B cell (primary cell): ENCODE measurements around the gene FAR2. TPM values are rescaled to one million over a fixed set of nuclear protein-coding genes. Genes with fewer than 3 reads are reported as not detected.

Experiments
- ATAC-seq: fragments of 200-7000 bp; cut with Tn5 transposase; one replicate; pipeline ENCODE4 v1.10.0; 2021; ENCODE audit warnings: low read depth, mild to moderate bottlenecking, moderate number of reproducible peaks, moderate library complexity
- CTCF ChIA-PET: fragments of 350-600 bp; sonication (Branson Sonifier 250); formaldehyde crosslinking; loops from one replicate; lab custom pipeline; 2021; ENCODE audit warnings: antibody characterized with exemption, inconsistent platforms; lab: Charles Lee
- POLR2A ChIA-PET: fragments of 350-600 bp; sonication (Branson Sonifier 250); formaldehyde crosslinking; loops from one replicate; lab custom pipeline; 2021; ENCODE audit warnings: antibody characterized with exemption; lab: Charles Lee
- DNase-seq: peaks from one replicate; pipeline ENCODE4 v3.0.0; 2013
- H2AFZ ChIP-seq: 2 replicates; pipeline ENCODE4 v1.6.1; 2012; ENCODE audit warnings: mild to moderate bottlenecking, low read depth, low read length; ENCODE audit not compliant: insufficient read depth, poor library complexity, severe bottlenecking
- H3K27ac ChIP-seq, 2 donors: 1 replicate in 1 of 2; 2 replicates in 1 of 2; pipeline ENCODE4 v1.5.1; 2012 to 2013; ENCODE audit warnings: low read length in 2 of 2, mild to moderate bottlenecking in 2 of 2, moderate library complexity in 1 of 2
- H3K27me3 ChIP-seq, 4 experiments: fragments of 200-600 bp in 1 of 4; sonication (generic) in 1 of 4; replicated peaks in 1 of 4; 1 replicate in 2 of 4; 2 replicates in 2 of 4; pipeline versions ENCODE4 v1.6.1 to v1.7.0; 2013 to 2016; ENCODE audit warnings: low read length in 3 of 4, mild to moderate bottlenecking in 2 of 4, mixed read lengths in 1 of 4, moderate library complexity in 1 of 4; ENCODE audit not compliant: insufficient read depth in 4 of 4, control insufficient read depth in 3 of 4; ENCODE audit errors: control extremely low read depth in 1 of 4
- H3K36me3 ChIP-seq, 2 experiments: replicated peaks in 1 of 2; 1 replicate in 1 of 2; 2 replicates in 1 of 2; pipeline versions ENCODE4 v1.6.1 to v1.7.1; 2013; ENCODE audit warnings: low read length in 1 of 2; ENCODE audit not compliant: insufficient read depth in 2 of 2, control insufficient read depth in 1 of 2; ENCODE audit errors: control extremely low read depth in 1 of 2, extremely low read depth in 1 of 2
- H3K4me1 ChIP-seq, 2 donors: fragments of 200-600 bp in 1 of 2; sonication (generic) in 1 of 2; 1 replicate in 1 of 2; 2 replicates in 1 of 2; pipeline versions ENCODE4 v1.5.1 to v1.6.1; 2013 to 2017; ENCODE audit warnings: low read length in 2 of 2; ENCODE audit not compliant: control insufficient read depth in 2 of 2, insufficient read depth in 2 of 2
- H3K4me2 ChIP-seq: replicated peaks from 2 replicates; pipeline ENCODE3; 2012; ENCODE audit warnings: mild to moderate bottlenecking, low read depth, low read length; ENCODE audit not compliant: poor library complexity, severe bottlenecking
- H3K4me3 ChIP-seq, 5 experiments: fragments of 200-600 bp in 1 of 5; sonication (generic) in 1 of 5; 1 replicate in 3 of 5; 2 replicates in 2 of 5; pipeline versions ENCODE4 v1.5.1 to v1.7.0; 2011 to 2016; ENCODE audit warnings: low read length in 4 of 5, mild to moderate bottlenecking in 4 of 5, low read depth in 2 of 5, control low read depth in 1 of 5, moderate library complexity in 1 of 5; ENCODE audit not compliant: insufficient read depth in 1 of 5; ENCODE audit errors: control extremely low read depth in 1 of 5, extremely low read depth in 1 of 5
- H3K79me2 ChIP-seq: fragments of 200-600 bp; sonication (generic); one replicate; pipeline ENCODE4 v1.6.0; 2016; ENCODE audit warnings: low read length; ENCODE audit not compliant: control insufficient read depth, insufficient read depth
- H3K9ac ChIP-seq: fragments of 200-600 bp; sonication (generic); 2 replicates; pipeline ENCODE4 v1.6.1; 2017; ENCODE audit warnings: mild to moderate bottlenecking, low read length, moderate library complexity
- H3K9me3 ChIP-seq, 3 donors: one replicate each; pipeline versions ENCODE4 v1.6.1 to v1.7.1; 2013; ENCODE audit warnings: low read length in 2 of 3; ENCODE audit not compliant: control insufficient read depth in 2 of 3, insufficient read depth in 1 of 3; ENCODE audit errors: control extremely low read depth in 1 of 3
- H4K20me1 ChIP-seq: 2 replicates; pipeline ENCODE4 v1.6.0; 2012; ENCODE audit warnings: mild to moderate bottlenecking, low read length; ENCODE audit not compliant: insufficient read depth, control insufficient read depth, poor library complexity, severe bottlenecking
- H3K27ac Mint-ChIP-seq: one replicate; pipeline ENCODE4 v1.8.0; 2021; ENCODE audit warnings: mixed read lengths
- H3K27me3 Mint-ChIP-seq: one replicate; pipeline ENCODE4 v1.8.0; 2021; ENCODE audit warnings: mixed read lengths
- H3K4me1 Mint-ChIP-seq: one replicate; pipeline ENCODE4 v1.8.0; 2021; ENCODE audit warnings: mixed read lengths
- H3K4me3 Mint-ChIP-seq: one replicate; pipeline ENCODE4 v1.8.0; 2021; ENCODE audit warnings: mixed read lengths
- H3K9me3 Mint-ChIP-seq: one replicate; pipeline ENCODE4 v1.8.0; 2022; ENCODE audit warnings: mixed read lengths; ENCODE audit not compliant: insufficient read depth
- EZH2 ChIP-seq: IDR thresholded peaks from 2 replicates; pipeline ENCODE4 v1.6.1; 2012; ENCODE audit warnings: borderline replicate concordance, low read depth, mild to moderate bottlenecking, moderate library complexity, low read length; ENCODE audit not compliant: insufficient read depth, poor library complexity, severe bottlenecking
- WGBS: methylation state at CpG from one replicate; pipeline ENCODE4 v1.1.5; 2013; ENCODE audit warnings: missing lambda C conversion rate; ENCODE audit not compliant: insufficient coverage; 5-methylcytosine and 5-hydroxymethylcytosine counted together
- intact Hi-C: fragments of 100-400 bp; cut with micrococcal nuclease; formaldehyde crosslinking; loops from one replicate; pipeline ENCODE4 v1.10.0; 2022
- polyA plus RNA-seq: library from polyadenylated mRNA; depleted of rRNA; stranded (reverse); fragments of >200 nt; gene quantifications from 2 replicates; pipeline ENCODE4 v1.2.3, GENCODE V29; 2012
- total RNA-seq, 2 donors: library from RNA; stranded (reverse); fragments of 120-200 nt in 1 of 2; gene quantifications; 1 replicate in 1 of 2; 2 replicates in 1 of 2; pipeline versions ENCODE4 v1.2.3 to v1.2.4, GENCODE V29; 2013 to 2022
- TF ChIP-seq, protein P1 (sequence below): fragments of 200-600 bp; IDR thresholded peaks from one replicate; pipeline ENCODE4 v1.8.0; 2022; ENCODE audit warnings: antibody characterized with exemption, mild to moderate bottlenecking

FAR2 gene
- total and polyA plus RNA-seq, 2 donors (not counting 1 experiment from before 2014, with no cell fraction given) = 0.39 TPM; not detected in 1

DNA sequence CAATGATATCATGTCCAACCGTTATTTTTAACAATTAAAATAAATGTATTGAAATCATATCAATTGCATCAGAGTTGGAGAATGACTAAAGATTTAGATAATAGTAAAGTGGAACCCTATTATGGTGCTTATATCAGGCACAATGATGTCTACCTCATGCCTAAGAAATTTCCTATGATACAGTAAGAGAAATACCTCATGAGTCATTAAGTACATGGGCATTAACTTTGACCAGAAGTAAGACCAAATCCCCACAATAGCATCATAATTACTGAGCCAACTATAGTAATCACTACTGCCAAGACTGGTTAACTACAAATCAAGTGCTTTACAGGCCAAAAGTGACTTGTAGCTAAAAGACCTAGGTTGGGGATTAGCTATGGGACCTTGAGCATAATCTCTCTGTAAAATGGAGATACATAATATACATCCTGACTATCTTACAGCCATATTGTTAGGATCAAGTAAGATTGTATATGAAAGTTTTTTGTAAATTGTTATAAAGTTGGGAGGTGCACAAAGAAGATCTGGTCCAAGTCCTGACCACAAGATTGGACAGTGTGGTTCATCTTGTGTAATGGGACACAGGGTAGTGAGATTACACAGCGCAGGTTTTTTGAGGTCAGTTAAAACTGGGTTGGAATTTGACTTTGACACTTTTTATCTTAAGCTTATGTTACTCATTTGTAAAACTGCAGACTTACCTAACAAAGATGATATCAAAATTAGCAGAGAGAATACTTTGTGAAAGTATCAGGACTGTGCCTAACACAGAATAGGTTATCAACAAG lies 171.4 kb downstream of the FAR2 start:
- Histone ChIP-seq H3K4me1 (no peaks in the 10 kb centered on the region), H3K79me2 (no peaks in the 10 kb centered on the region), H4K20me1 (no peaks in the 10 kb centered on the region), H2AFZ (no peak overlapping the region), H3K9me3 (peaks cover 0 to 3% (median 0%) of the 10 kb centered on the region in 3 donors), H3K27me3 (no peaks in the 10 kb centered on the region), H3K27ac (no peak overlapping the region), H3K4me2 (no peak overlapping the region), H3K4me3 (no peak overlapping the region), H3K9ac (no peak overlapping the region), H3K36me3 (no peaks in the 10 kb centered on the region)
- CTCF ChIA-PET = interaction anchor here (0.6 kb wide), 1 partner anchor 172 kb away, joined by 3 read pairs; no protein-coding TSS in a partner anchor
- TF ChIP-seq, protein P1, sequence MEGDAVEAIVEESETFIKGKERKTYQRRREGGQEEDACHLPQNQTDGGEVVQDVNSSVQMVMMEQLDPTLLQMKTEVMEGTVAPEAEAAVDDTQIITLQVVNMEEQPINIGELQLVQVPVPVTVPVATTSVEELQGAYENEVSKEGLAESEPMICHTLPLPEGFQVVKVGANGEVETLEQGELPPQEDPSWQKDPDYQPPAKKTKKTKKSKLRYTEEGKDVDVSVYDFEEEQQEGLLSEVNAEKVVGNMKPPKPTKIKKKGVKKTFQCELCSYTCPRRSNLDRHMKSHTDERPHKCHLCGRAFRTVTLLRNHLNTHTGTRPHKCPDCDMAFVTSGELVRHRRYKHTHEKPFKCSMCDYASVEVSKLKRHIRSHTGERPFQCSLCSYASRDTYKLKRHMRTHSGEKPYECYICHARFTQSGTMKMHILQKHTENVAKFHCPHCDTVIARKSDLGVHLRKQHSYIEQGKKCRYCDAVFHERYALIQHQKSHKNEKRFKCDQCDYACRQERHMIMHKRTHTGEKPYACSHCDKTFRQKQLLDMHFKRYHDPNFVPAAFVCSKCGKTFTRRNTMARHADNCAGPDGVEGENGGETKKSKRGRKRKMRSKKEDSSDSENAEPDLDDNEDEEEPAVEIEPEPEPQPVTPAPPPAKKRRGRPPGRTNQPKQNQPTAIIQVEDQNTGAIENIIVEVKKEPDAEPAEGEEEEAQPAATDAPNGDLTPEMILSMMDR = no peak
- TF ChIP-seq EZH2 = no peak
- ATAC-seq (no peak), DNase-seq (no peak)
- peaks cover 6% of the 10 kb centered on the region for H3K4me1 Mint-ChIP-seq
- no peaks in the 10 kb centered on the region for H3K27me3 Mint-ChIP-seq
- intact Hi-C loops = no loop called here
- no CpG with 5 or more reads among the region's 2 CpGs for WGBS
- peaks cover 2% of the 10 kb centered on the region for H3K9me3 Mint-ChIP-seq
- H3K27ac Mint-ChIP-seq = no peak overlapping the region
- no peak overlapping the region for H3K4me3 Mint-ChIP-seq
- POLR2A ChIA-PET = no interaction called here

- Histone ChIP-seq H3K36me3 (no peaks in the 10 kb centered on the region), H3K4me2 (no peak overlapping the region), H3K9ac (no peak overlapping the region), H3K4me3 (no peak overlapping the region), H4K20me1 (no peaks in the 10 kb centered on the region), H3K9me3 (peaks cover 0 to 3% (median 0%) of the 10 kb centered on the region in 3 donors), H3K79me2 (no peaks in the 10 kb centered on the region), H3K4me1 (no peaks in the 10 kb centered on the region), H3K27me3 (no peaks in the 10 kb centered on the region), H3K27ac (no peak overlapping the region), H2AFZ (no peak overlapping the region)
- POLR2A ChIA-PET = no interaction called here
- Mint-ChIP-seq H3K27ac (no peak overlapping the region), H3K4me1 (peaks cover 6% of the 10 kb centered on the region), H3K27me3 (no peaks in the 10 kb centered on the region), H3K9me3 (peaks cover 4% of the 10 kb centered on the region), H3K4me3 (no peak overlapping the region)
- intact Hi-C loops = no loop called here
- CTCF ChIA-PET = no interaction called here
- TF ChIP-seq, protein P1 = no peak
- no peak for TF ChIP-seq EZH2
- WGBS = 89% methylated on average over 2 of the region's 3 CpGs
- DNase-seq (no peak), ATAC-seq (no peak)
Observed at GRCh38 chr12:29322157-29322556, 173.1 kb downstream of the FAR2 start.
